Activated CD8-positive, alpha-beta memory T cell treated with anti-CD3 and anti-CD28 coated beads, Interleukin-2, amount 50 U/mL, for 4 hours (primary cell): ENCODE measurements around the gene ITGA3.
"Not testable (repeated sequence)": the region's sequence is repeated elsewhere in the genome, so short reads cannot be mapped to it uniquely, and the experiment has no call there.

Experiments used
- DNase-seq: peaks from one replicate; pipeline ENCODE4 v3.0.0-alpha.2; 2020

Gene ITGA3

GRCh38 chr17:50035945-50036344 is 20.0 kb upstream of the ITGA3 start:
- no peak for DNase-seq

- no peak for DNase-seq
Observed at GRCh38 chr17:50036455-50037261, 19.3 kb upstream of the ITGA3 start.

GRCh38 chr17:50037321-50038107 is 18.4 kb upstream of the ITGA3 start:
- no peak for DNase-seq

- no peak for DNase-seq
Observed at GRCh38 chr17:50039058-50039457, 16.9 kb upstream of the ITGA3 start.

- DNase-seq = not testable (repeated sequence)
Observed at GRCh38 chr17:50040496-50040895, 15.4 kb upstream of the ITGA3 start.

- no peak for DNase-seq
Observed at GRCh38 chr17:50042211-50042610, 13.7 kb upstream of the ITGA3 start.

- DNase-seq = no peak
Observed at GRCh38 chr17:50043290-50044148, 12.4 kb upstream of the ITGA3 start.

- no peak for DNase-seq
Observed at GRCh38 chr17:50044483-50044882, 11.4 kb upstream of the ITGA3 start.

GRCh38 chr17:50045154-50045553 is 10.8 kb upstream of the ITGA3 start:
- DNase-seq = no peak

GRCh38 chr17:50046179-50046578 is 9.7 kb upstream of the ITGA3 start:
- no peak for DNase-seq

GRCh38 chr17:50046667-50047066 is 9.2 kb upstream of the ITGA3 start:
- DNase-seq = no peak

GRCh38 chr17:50047083-50047482 is 8.8 kb upstream of the ITGA3 start:
- DNase-seq = no peak

- no peak for DNase-seq
Observed at GRCh38 chr17:50047488-50048126, 8.3 kb upstream of the ITGA3 start.

GRCh38 chr17:50048146-50048720 is 7.7 kb upstream of the ITGA3 start:
- DNase-seq = no peak

GRCh38 chr17:50048988-50049387 is 6.9 kb upstream of the ITGA3 start:
- no peak for DNase-seq

- DNase-seq = no peak
Observed at GRCh38 chr17:50049636-50050035, 6.3 kb upstream of the ITGA3 start.

GRCh38 chr17:50050431-50051032 is 5.4 kb upstream of the ITGA3 start:
- no peak for DNase-seq

GRCh38 chr17:50051082-50051576 is 4.8 kb upstream of the ITGA3 start:
- DNase-seq = peak; percentile 54

GRCh38 chr17:50051606-50052005 is 4.3 kb upstream of the ITGA3 start:
- no peak for DNase-seq

- no peak for DNase-seq
Observed at GRCh38 chr17:50052241-50052796, 3.6 kb upstream of the ITGA3 start.
